HepG2 (cell line): ENCODE results near the gene C20orf144. TPM values are rescaled to one million over a fixed set of nuclear protein-coding genes. Genes with fewer than 3 reads are reported as not detected.

Experiments
- ATAC-seq: fragments of 200-7000 bp; cut with Tn5 transposase; 3 replicates; pipeline ENCODE4 v1.9.1; 2020; ENCODE audit warnings: mild to moderate bottlenecking, moderate library complexity
- BruUV-seq: library from RNA; stranded (reverse); fragments of 400-500 nt; replicated peaks from 2 replicates; lab custom pipeline; 2021; lab: Mats Ljungman, UMichigan
- CTCF ChIA-PET: fragments of 300-600 bp; formaldehyde crosslinking; extraction: SDS; loops from one replicate; lab custom pipeline; 2021; ENCODE audit warnings: low total read pairs, inconsistent platforms, low intra/inter-chr PET ratio; lab: Yijun Ruan, JAX
- POLR2A ChIA-PET: fragments of 350-600 bp; sonication (Branson Sonifier 250); formaldehyde crosslinking; loops from one replicate; lab custom pipeline; 2020; ENCODE audit warnings: antibody characterized with exemption, inconsistent platforms; lab: Yijun Ruan, JAX
- DNase-seq: peaks from one replicate; pipeline ENCODE4 v3.0.0-alpha.2; 2015; ENCODE audit warnings: low spot score
- FAIRE-seq: peaks from 3 replicates; lab custom pipeline; 2011; peaks lifted over from hg19 to GRCh38; lab: Jason Lieb, UNC
- H2AFZ ChIP-seq: one replicate; pipeline ENCODE4 v1.6.1; 2011; ENCODE audit warnings: low read length, inconsistent platforms
- H3K27ac ChIP-seq: fragments of 300-600 bp; 3 replicates; pipeline ENCODE4 v1.8.0; 2011; ENCODE audit warnings: mixed run types, mild to moderate bottlenecking, mixed read lengths, low read length, inconsistent platforms; ENCODE audit not compliant: insufficient read depth; ENCODE audit errors: extremely low read length
- H3K27me3 ChIP-seq, 2 experiments: fragments of 200-600 bp in 1 of 2; 2 replicates in 1 of 2; 3 replicates in 1 of 2; pipeline versions ENCODE4 v1.6.0 to v1.8.0; 2011; ENCODE audit warnings: low read length in 2 of 2, mild to moderate bottlenecking in 2 of 2, moderate library complexity in 2 of 2, inconsistent platforms in 1 of 2; ENCODE audit not compliant: insufficient read depth in 2 of 2, control insufficient read depth in 1 of 2
- H3K36me3 ChIP-seq, 2 experiments: fragments of 200-600 bp in 1 of 2; replicated peaks in 1 of 2; 2 replicates in 1 of 2; 3 replicates in 1 of 2; pipeline versions ENCODE4 v1.5.1 to v1.8.0; 2011; ENCODE audit warnings: low read length in 2 of 2, inconsistent platforms in 1 of 2; ENCODE audit not compliant: insufficient read depth in 2 of 2, control insufficient read depth in 1 of 2
- H3K4me1 ChIP-seq: 2 replicates; pipeline ENCODE4 v1.5.1; 2012; ENCODE audit warnings: low read length, inconsistent platforms; ENCODE audit not compliant: insufficient read depth
- H3K4me2 ChIP-seq: 2 replicates; pipeline ENCODE4 v1.6.0; 2011; ENCODE audit warnings: low read depth, low read length, inconsistent platforms
- H3K4me3 ChIP-seq, 3 experiments: fragments of 200-600 bp in 1 of 3; sonication (generic), shearing (Covaris generic) in 1 of 3; replicated peaks in 1 of 3; 2 replicates each; pipeline ENCODE4 v1.5.1; 2011 to 2016; ENCODE audit warnings: low read length in 3 of 3, inconsistent platforms in 2 of 3, low read depth in 2 of 3, mild to moderate bottlenecking in 2 of 3, control low read depth in 1 of 3, mixed read lengths in 1 of 3; ENCODE audit not compliant: insufficient read depth in 1 of 3
- H3K79me2 ChIP-seq: one replicate; pipeline ENCODE4 v1.6.1; 2011; ENCODE audit warnings: low read length, inconsistent platforms; ENCODE audit not compliant: insufficient read depth
- H3K9ac ChIP-seq: 2 replicates; pipeline ENCODE4 v1.6.0; 2011; ENCODE audit warnings: mild to moderate bottlenecking, low read depth, low read length, inconsistent platforms; ENCODE audit not compliant: insufficient read depth
- H3K9me3 ChIP-seq: 2 replicates; pipeline ENCODE4 v1.5.1; 2012; ENCODE audit warnings: mild to moderate bottlenecking, low read length
- H4K20me1 ChIP-seq: 2 replicates; pipeline ENCODE4 v1.6.0; 2011; ENCODE audit warnings: inconsistent platforms, mild to moderate bottlenecking, low read length, moderate library complexity; ENCODE audit not compliant: insufficient read depth
- BRF2 ChIP-seq: sonication (generic); formaldehyde crosslinking; IDR thresholded peaks from 2 replicates; pipeline ENCODE4 v1.8.1; 2022; ENCODE audit warnings: mild to moderate bottlenecking, missing genetic modification reagents
- DMTF1 ChIP-seq: sonication (generic); formaldehyde crosslinking; IDR thresholded peaks from 2 replicates; pipeline ENCODE4 v1.4.0; 2020; ENCODE audit warnings: mild to moderate bottlenecking, missing genetic modification reagents
- EED ChIP-seq: sonication (generic); formaldehyde crosslinking; IDR thresholded peaks from 2 replicates; pipeline ENCODE4 v1.5.0; 2020; ENCODE audit warnings: mild to moderate bottlenecking, missing genetic modification reagents
- ETV5 ChIP-seq: IDR thresholded peaks from 2 replicates; pipeline ENCODE4 v1.6.1; 2018; ENCODE audit warnings: missing biosample characterization, missing genetic modification reagents, inconsistent platforms, borderline replicate concordance
- EZH2 ChIP-seq: conservative IDR thresholded peaks from 2 replicates; pipeline ENCODE4 v1.6.1; 2012; ENCODE audit warnings: mild to moderate bottlenecking, low read depth, low read length, moderate library complexity
- HMG20B ChIP-seq: conservative IDR thresholded peaks from 2 replicates; pipeline ENCODE4 v1.6.1; 2016; ENCODE audit warnings: missing genetic modification reagents, missing compliant biosample characterization
- IRF2 ChIP-seq: IDR thresholded peaks from 2 replicates; pipeline ENCODE4 v1.6.1; 2018; ENCODE audit warnings: missing genetic modification reagents, missing compliant biosample characterization
- MAFK ChIP-seq, 2 experiments: IDR thresholded peaks in 1 of 2; conservative IDR thresholded peaks in 1 of 2; 2 replicates each; pipeline ENCODE4 v1.6.1; 2011; ENCODE audit warnings: improper control_type of control experiment in 2 of 2, low read length in 2 of 2
- MATR3 ChIP-seq: sonication (generic); formaldehyde crosslinking; IDR thresholded peaks from 2 replicates; pipeline ENCODE4 v1.4.0; 2020; ENCODE audit warnings: missing genetic modification reagents
- MXI1 ChIP-seq: IDR thresholded peaks from 3 replicates; pipeline ENCODE4 v1.6.1; 2012; ENCODE audit warnings: low read depth, low read length, inconsistent platforms, borderline replicate concordance
- SKIL ChIP-seq: sonication (generic); formaldehyde crosslinking; IDR thresholded peaks from 2 replicates; pipeline ENCODE4 v1.8.0; 2022; ENCODE audit warnings: missing genetic modification reagents, mild to moderate bottlenecking, moderate library complexity, borderline replicate concordance
- ZBTB20 ChIP-seq: sonication (generic); formaldehyde crosslinking; IDR thresholded peaks from 2 replicates; pipeline ENCODE4 v1.8.1; 2023; ENCODE audit warnings: missing genetic modification reagents, low read depth, mild to moderate bottlenecking, borderline replicate concordance
- ZBTB7A ChIP-seq: sonication (generic); formaldehyde crosslinking; IDR thresholded peaks from 2 replicates; pipeline ENCODE4 v1.8.0; 2022; ENCODE audit warnings: mild to moderate bottlenecking, missing genetic modification reagents
- ZNF101 ChIP-seq: sonication (generic); formaldehyde crosslinking; IDR thresholded peaks from 2 replicates; pipeline ENCODE4 v1.4.0; 2020; ENCODE audit warnings: mild to moderate bottlenecking, low read depth, missing genetic modification reagents, borderline replicate concordance
- ZNF282 ChIP-seq: fragments of 450-650 bp; IDR thresholded peaks from 2 replicates; pipeline ENCODE4 v1.6.1; 2018; ENCODE audit not compliant: partially characterized antibody
- ZNF776 ChIP-seq: sonication (generic); formaldehyde crosslinking; IDR thresholded peaks from 2 replicates; pipeline ENCODE4 v1.4.0; 2020; ENCODE audit warnings: mild to moderate bottlenecking, missing genetic modification reagents
- ZNF891 ChIP-seq: sonication (generic); formaldehyde crosslinking; IDR thresholded peaks from 2 replicates; pipeline ENCODE4 v1.5.0; 2020; ENCODE audit warnings: mild to moderate bottlenecking, missing genetic modification reagents
- WGBS: methylation state at CpG from one replicate; pipeline ENCODE4 v1.1.6; 2017; ENCODE audit warnings: low lambda C conversion rate; 5-methylcytosine and 5-hydroxymethylcytosine counted together
- in situ Hi-C: cut with HindIII; loops from 2 replicates; pipeline ENCODE4 v1.10.0; 2017; ENCODE audit warnings: low pct_unique_long_range_greater_than_20kb; ENCODE audit not compliant: extremely low pct_ligation_motif_present
- intact Hi-C: fragments of 100-400 bp; cut with micrococcal nuclease; formaldehyde crosslinking; loops from one replicate; pipeline ENCODE4 v1.10.0; 2022; ENCODE audit not compliant: unreplicated experiment
- polyA plus RNA-seq, 8 experiments: library from polyadenylated mRNA; depleted of rRNA in 3 of 8; stranded (reverse) in 7 of 8; unstranded in 1 of 8; fragments of >200 nt; fragmentation: Illumina TruSeq in 4 of 8; extraction: Trizol in 4 of 8; gene quantifications; 2 replicates each; pipeline versions ENCODE4 v1.2.1 to v1.2.3, GENCODE V29; 2011 to 2016; ENCODE audit warnings: low read depth in 4 of 8, missing spikeins in 1 of 8, mixed read lengths in 1 of 8; ENCODE audit not compliant: insufficient read depth in 1 of 8
- total RNA-seq, 5 experiments: library from RNA; depleted of rRNA; stranded (reverse); fragments of >200 nt; fragmentation: Illumina TruSeq; extraction: Trizol; gene quantifications; 2 replicates each; pipeline ENCODE4 v1.2.3, GENCODE V29; 2016; ENCODE audit warnings: low read depth in 1 of 5

The C20orf144 gene
- total and polyA plus RNA-seq, 2 of the 13 experiments (the other 11 are each of a cell fraction or from before 2014, with no cell fraction given) = 0.09 to 0.16 TPM

- TF ChIP-seq EED (CRISPR knock-in tag) (0 out of 2 replicates have a peak, but pooled peaks have one; percentile 1), ZBTB7A (0 out of 2 replicates have a peak, but pooled peaks have one; percentile 55), MATR3 (CRISPR knock-in tag) (no peak), ZNF776 (CRISPR knock-in tag) (0 out of 2 replicates have a peak, but pooled peaks have one; percentile 13), ZBTB20 (CRISPR knock-in tag) (no peak), ETV5 (CRISPR knock-in tag) (0 out of 2 replicates have a peak, but pooled peaks have one; percentile 10), HMG20B (CRISPR knock-in tag) (0 out of 2 replicates have a peak, but pooled peaks have one; percentile 52)
These were observed 2.1 kb downstream of the C20orf144 start (continued) for GRCh38 chr20:33664085-33664761.

- ChIA-PET POLR2A (interaction anchor here (0.5 to 3.7 kb wide), 12 partner anchors 8 to 292 kb away, joined by 3 to 19 read pairs (median 6); partner anchors contain the start of genes CBFA2T2, CHMP4B, NECAB3 and ZNF341), CTCF (no interaction called here)
- ATAC-seq (peak; percentile 2), FAIRE-seq (no peak), DNase-seq (no peak)
- Histone ChIP-seq H3K36me3 (peaks cover 28 to 32% of the 10 kb centered on the region in 2 experiments), H3K9me3 (no peaks in the 10 kb centered on the region), H3K27me3 (no peaks in the 10 kb centered on the region; a peak in 1 of 5 replicates), H4K20me1 (no peaks in the 10 kb centered on the region), H3K79me2 (peaks cover 8% of the 10 kb centered on the region), H3K4me1 (peaks cover 30% of the 10 kb centered on the region), H2AFZ (no peak overlapping the region), H3K4me3 (peak overlapping the region in 1 of 3 experiments; percentile 88; a peak in 2 of 6 replicates), H3K4me2 (peak overlapping the region; percentile 98), H3K9ac (peak overlapping the region; percentile 80; the same call in 1 of the 2 replicates), H3K27ac (peak overlapping the region; percentile 65)
- no TSS peak for BruUV-seq
- intact Hi-C loops (loop anchor here (5.0 kb wide), 1 partner anchor 262 kb away; the partner anchor contains the start of gene CDK5RAP1), in situ Hi-C loops (no loop called here)
- WGBS = 96% methylated on average over 2 of the region's 2 CpGs
- TF ChIP-seq DMTF1 (CRISPR knock-in tag) (no peak), ZNF101 (CRISPR knock-in tag) (no peak), MAFK (conservative IDR thresholded peaks at IDR 0.05 in 1 of 2, IDR thresholded peaks at IDR 0.05 in 1 of 2; ENCODE audit: low read length in 2 of 2) (peak; percentile 76 to 92), SKIL (CRISPR knock-in tag) (no peak), EZH2 (no peak), ZNF891 (CRISPR knock-in tag) (0 out of 2 replicates have a peak, but pooled peaks have one; percentile 31), ZNF282 (no peak), MXI1 (no peak), BRF2 (CRISPR knock-in tag) (peak; percentile 36; the same call in 1 of the 2 replicates), IRF2 (CRISPR knock-in tag) (no peak)
These were observed 2.6 kb downstream of the C20orf144 start for GRCh38 chr20:33664762-33665144.
